ENCODE data around the gene ACAD8. TPM values are rescaled to one million over a fixed set of nuclear protein-coding genes. Genes with fewer than 3 reads are reported as not detected.
"Not testable (repeated sequence)": the region's sequence is repeated elsewhere in the genome, so short reads cannot be mapped to it uniquely, and the experiment has no call there.

ACAD8 gene
- total and polyA plus RNA-seq, 2 of the 8 experiments (the other 6 are each of a cell fraction or from before 2014, with no cell fraction given), result 45.8 to 52.7 TPM

DNA sequence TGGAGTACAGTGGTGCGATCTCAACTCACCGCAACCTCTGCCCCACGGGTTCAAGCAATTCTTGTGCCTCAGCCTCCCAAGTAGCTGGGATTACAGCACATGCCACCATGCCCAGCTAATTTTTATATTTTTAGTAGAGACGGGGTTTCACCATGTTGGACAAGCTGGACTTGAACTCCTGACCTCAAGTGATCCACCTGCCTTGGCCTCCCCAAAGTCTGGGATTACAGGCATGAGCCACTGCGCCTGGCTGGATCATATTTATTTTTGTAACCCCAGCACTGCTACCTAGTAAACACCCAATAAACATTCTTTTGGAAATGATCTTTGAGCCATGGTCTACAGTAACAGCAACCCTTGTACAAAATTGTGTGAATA, 1.8 kb downstream of the ACAD8 start:
- not testable (repeated sequence) for H3K4me2 ChIP-seq (ENCODE audit: insufficient read depth in 1 of 2, low read depth in 2 of 2, low read length in 2 of 2); H2BK120ac ChIP-seq (replicated peaks; ENCODE audit: low read depth, low read length); H2BK5ac ChIP-seq (ENCODE audit: low read depth, low read length); H4K20me1 ChIP-seq (replicated peaks in 1 of 2; ENCODE audit: control insufficient read depth in 1 of 2, insufficient read depth in 2 of 2, low read length in 2 of 2); H2BK15ac ChIP-seq (ENCODE audit: low read length); H4K5ac ChIP-seq (ENCODE audit: insufficient read length, low read depth, low read length); H3K27me3 ChIP-seq (replicated peaks in 1 of 4; ENCODE audit: control insufficient read depth in 3 of 4, extremely low read depth in 1 of 4, insufficient read depth in 3 of 4, low read length in 3 of 4); H4K8ac ChIP-seq (ENCODE audit: extremely low read depth, insufficient read depth, low read length); H3K56ac ChIP-seq (replicated peaks; ENCODE audit: insufficient read length, low read depth, low read length); H3K4ac ChIP-seq (replicated peaks; ENCODE audit: insufficient read length, low read depth, low read length); H3K4me3 ChIP-seq (ENCODE audit: extremely low read depth in 1 of 4, insufficient read depth in 2 of 4, low read depth in 3 of 4, low read length in 4 of 4); H2AK5ac ChIP-seq (ENCODE audit: low read depth, low read length); H3K14ac ChIP-seq (ENCODE audit: insufficient read length); H3K4me1 ChIP-seq (replicated peaks in 1 of 4; ENCODE audit: control insufficient read depth in 3 of 4, insufficient read depth in 4 of 4, low read length in 3 of 4); FAIRE-seq; H3K23ac ChIP-seq (ENCODE audit: insufficient read length); H2BK20ac ChIP-seq (ENCODE audit: low read length); H3K27ac ChIP-seq (ENCODE audit: low read depth, low read length); H3K18ac ChIP-seq (ENCODE audit: extremely low read depth, low read length); H2AFZ ChIP-seq (ENCODE audit: low read length); DNase-seq (ENCODE audit: low read depth in 1 of 2, low spot score in 2 of 2); H2BK12ac ChIP-seq (ENCODE audit: low read depth, low read length); H3K9me3 ChIP-seq (ENCODE audit: insufficient read depth in 2 of 2, low read depth in 1 of 2, low read length in 1 of 2); H3K9ac ChIP-seq (replicated peaks in 1 of 4; ENCODE audit: extremely low read depth in 1 of 4, low read depth in 3 of 4, low read length in 3 of 4); H4K91ac ChIP-seq (replicated peaks; ENCODE audit: insufficient read length, low read length)
- CTCF ChIA-PET (ENCODE audit: partially characterized antibody), result interaction anchor here (1.2 kb wide), 1 partner anchor 11 kb away, joined by 7 read pairs; no protein-coding TSS in a partner anchor
- Histone ChIP-seq H3K23me2 (ENCODE audit: low read depth, low read length) (peaks cover 13% of the 10 kb centered on the region; the same call in 1 of the 2 replicates), H3K36me3 (ENCODE audit: control insufficient read depth in 2 of 4, insufficient read depth in 4 of 4, low read length in 3 of 4) (peaks cover 13 to 36% (median 31%) of the 10 kb centered on the region in 4 experiments), H3K79me2 (ENCODE audit: control insufficient read depth in 1 of 2, insufficient read depth in 2 of 2, low read length in 2 of 2) (peaks cover 5 to 29% of the 10 kb centered on the region in 2 experiments; a peak in 3 of 4 replicates), H3K79me1 (ENCODE audit: low read depth, low read length) (peaks cover 15% of the 10 kb centered on the region; the same call in 1 of the 2 replicates)
- 90% methylated on average over 5 of the region's 5 CpGs; no CpG with 5 or more reads in 1 of the 2 experiments for WGBS, 2 experiments (ENCODE audit: extremely low coverage in 1 of 2, insufficient coverage in 1 of 2, insufficient read length in 1 of 2, insufficient replicate concordance in 2 of 2, low coverage in 1 of 2, low lambda C conversion rate in 2 of 2, missing lambda C conversion rate in 1 of 2)
- 0 out of 3 replicates have a peak, but pooled peaks of 1 of the 2 experiments have one; percentile 6 for TF ChIP-seq POLR2A (IDR thresholded peaks at IDR 0.05; ENCODE audit: control extremely low read depth in 1 of 2, low read depth in 2 of 2, low read length in 2 of 2)
- POLR2A ChIA-PET (ENCODE audit: partially characterized antibody), result interaction anchor here (0.8 to 3.3 kb wide), 4 partner anchors 9 to 22 kb away, joined by 3 to 17 read pairs (median 10); partner anchors contain the start of gene GLB1L3

Data from H1 (cell line).